SKM-1 (cell line): ENCODE data around the gene SEPTIN7.
"Not testable (repeated sequence)": the region's sequence is repeated elsewhere in the genome, so short reads cannot be mapped to it uniquely, and the experiment has no call there.

Experiments used
- DNase-seq: peaks from one replicate; lab custom pipeline; 2025; ENCODE audit not compliant: unreplicated experiment; lab: John Stamatoyannopoulos, UW

Gene SEPTIN7

GRCh38 chr7:35800718-35801391 is at the start of gene SEPTIN7:
SEPTIN7 (plus strand) TSS chr7:35801057; CDS start chr7:35801210, 153 bp downstream.
- DNase-seq: peak; percentile 91

GRCh38 chr7:35752742-35753141 is 48.1 kb upstream of the SEPTIN7 start:
- DNase-seq: no peak

GRCh38 chr7:35753761-35754603 is 46.9 kb upstream of the SEPTIN7 start:
- DNase-seq: no peak

GRCh38 chr7:35754741-35755140 is 46.1 kb upstream of the SEPTIN7 start:
- no peak for DNase-seq

GRCh38 chr7:35755711-35756110 is 45.1 kb upstream of the SEPTIN7 start:
- no peak for DNase-seq

- not testable (repeated sequence) for DNase-seq
Measured at GRCh38 chr7:35756453-35756852, 44.4 kb upstream of the SEPTIN7 start.

- no peak for DNase-seq
Measured at GRCh38 chr7:35757574-35757973, 43.3 kb upstream of the SEPTIN7 start.

GRCh38 chr7:35758421-35758820 is 42.4 kb upstream of the SEPTIN7 start:
- DNase-seq: no peak

- no peak for DNase-seq
Measured at GRCh38 chr7:35760143-35760745, 40.6 kb upstream of the SEPTIN7 start.

- DNase-seq: no peak
Measured at GRCh38 chr7:35761871-35762677, 38.8 kb upstream of the SEPTIN7 start.

GRCh38 chr7:35762781-35763180 is 38.1 kb upstream of the SEPTIN7 start:
- DNase-seq: no peak

GRCh38 chr7:35768346-35768745 is 32.5 kb upstream of the SEPTIN7 start:
- DNase-seq: no peak

- DNase-seq: no peak
Measured at GRCh38 chr7:35771776-35772175, 29.1 kb upstream of the SEPTIN7 start.

GRCh38 chr7:35773994-35774393 is 26.9 kb upstream of the SEPTIN7 start:
- DNase-seq: no peak

- DNase-seq: no peak
Measured at GRCh38 chr7:35776686-35777085, 24.2 kb upstream of the SEPTIN7 start.

GRCh38 chr7:35777121-35777520 is 23.7 kb upstream of the SEPTIN7 start:
- DNase-seq: no peak

- DNase-seq: no peak
Measured at GRCh38 chr7:35780070-35780469, 20.8 kb upstream of the SEPTIN7 start.

GRCh38 chr7:35781200-35781701 is 19.6 kb upstream of the SEPTIN7 start:
- no peak for DNase-seq

- DNase-seq: no peak
Measured at GRCh38 chr7:35781767-35782515, 18.9 kb upstream of the SEPTIN7 start.

GRCh38 chr7:35784332-35784731 is 16.5 kb upstream of the SEPTIN7 start:
- DNase-seq: no peak
